Measurements from ENCODE around the gene IL17REL. TPM values are rescaled to one million over a fixed set of nuclear protein-coding genes. Genes with fewer than 3 reads are reported as not detected.
A peak's percentile ranks its signal among the peaks of the same experiment; 100 is the strongest.

The IL17REL gene
- total and polyA plus RNA-seq, 4 donors: 0.02 to 0.51 (median 0.19) TPM; not detected in 1

GRCh38 chr22:49951000-49951677 is 61.4 kb downstream of the IL17REL start:
- DNase-seq (peak; percentile 77 to 95 (median 92)), ATAC-seq (ENCODE audit: insufficient read depth, low FRiP score) (peak; percentile 17)
- H3K36me3 ChIP-seq (ENCODE audit: control insufficient read depth in 4 of 4, insufficient read depth in 4 of 4, low read length in 4 of 4): no peaks in the 10 kb centered on the region
- no peak for TF ChIP-seq CTCF (IDR thresholded peaks at IDR 0.05; ENCODE audit: control extremely low read depth, extremely low read depth)
- no peak overlapping the region for H3K9ac ChIP-seq (ENCODE audit: insufficient read depth in 1 of 2, low read length in 2 of 2)
- H3K27ac ChIP-seq (ENCODE audit: low read depth in 1 of 2, low read length in 1 of 2): peak overlapping the region in 1 of 2 donors; percentile 94
- H3K9me3 ChIP-seq (ENCODE audit: control insufficient read depth in 4 of 4, insufficient read depth in 3 of 4, low read length in 3 of 4): no peaks in the 10 kb centered on the region
- no peak overlapping the region for H3K4me3 ChIP-seq
- peaks cover 0 to 49% (median 34%) of the 10 kb centered on the region in 5 donors for H3K4me1 ChIP-seq (ENCODE audit: control insufficient read depth in 5 of 5, insufficient read depth in 5 of 5, low read length in 5 of 5)
- 63 to 67% methylated on average over 27 to 28 of the region's 28 CpGs for WGBS, 2 donors
- H3K27me3 ChIP-seq (ENCODE audit: control insufficient read depth in 3 of 3, insufficient read depth in 3 of 3, low read length in 2 of 3): no peaks in the 10 kb centered on the region

- 72 to 82% methylated on average over 14 to 18 of the region's 18 CpGs for WGBS, 2 donors
- Histone ChIP-seq H3K9ac (ENCODE audit: insufficient read depth in 1 of 2, low read length in 2 of 2) (no peak overlapping the region), H3K27me3 (ENCODE audit: control insufficient read depth in 3 of 3, insufficient read depth in 3 of 3, low read length in 2 of 3) (no peaks in the 10 kb centered on the region), H3K4me3 (no peak overlapping the region), H3K36me3 (ENCODE audit: control insufficient read depth in 4 of 4, insufficient read depth in 4 of 4, low read length in 4 of 4) (no peaks in the 10 kb centered on the region), H3K9me3 (ENCODE audit: control insufficient read depth in 4 of 4, insufficient read depth in 3 of 4, low read length in 3 of 4) (no peaks in the 10 kb centered on the region), H3K4me1 (ENCODE audit: control insufficient read depth in 5 of 5, insufficient read depth in 5 of 5, low read length in 5 of 5) (peaks cover 0 to 49% (median 31%) of the 10 kb centered on the region in 5 donors), H3K27ac (ENCODE audit: low read depth in 1 of 2, low read length in 1 of 2) (peak overlapping the region in 1 of 2 donors; percentile 83)
- peak in 2 of 3 donors; percentile 59 to 67 for DNase-seq
- no peak for ATAC-seq (ENCODE audit: insufficient read depth, low FRiP score)
- no peak for TF ChIP-seq CTCF (IDR thresholded peaks at IDR 0.05; ENCODE audit: control extremely low read depth, extremely low read depth)
Measured at GRCh38 chr22:49950396-49950994, 62.1 kb downstream of the IL17REL start.

- no peak overlapping the region for H3K4me3 ChIP-seq
- H3K36me3 ChIP-seq (ENCODE audit: control insufficient read depth in 4 of 4, insufficient read depth in 4 of 4, low read length in 4 of 4): no peaks in the 10 kb centered on the region
- peaks cover 0 to 44% (median 27%) of the 10 kb centered on the region in 5 donors for H3K4me1 ChIP-seq (ENCODE audit: control insufficient read depth in 5 of 5, insufficient read depth in 5 of 5, low read length in 5 of 5)
- no peak overlapping the region for H3K9ac ChIP-seq (ENCODE audit: insufficient read depth in 1 of 2, low read length in 2 of 2)
- no peak for DNase-seq
- no peaks in the 10 kb centered on the region for H3K9me3 ChIP-seq (ENCODE audit: control insufficient read depth in 4 of 4, insufficient read depth in 3 of 4, low read length in 3 of 4)
- no peaks in the 10 kb centered on the region for H3K27me3 ChIP-seq (ENCODE audit: control insufficient read depth in 3 of 3, insufficient read depth in 3 of 3, low read length in 2 of 3)
- peak overlapping the region in 1 of 2 donors; percentile 94 for H3K27ac ChIP-seq (ENCODE audit: low read depth in 1 of 2, low read length in 1 of 2)
- ATAC-seq (ENCODE audit: insufficient read depth, low FRiP score): no peak
- WGBS, 2 donors: 78 to 95% methylated on average over 11 of the region's 11 CpGs
- TF ChIP-seq CTCF (IDR thresholded peaks at IDR 0.05; ENCODE audit: control extremely low read depth, extremely low read depth): no peak
Measured at GRCh38 chr22:49949914-49950292, 62.7 kb downstream of the IL17REL start.
